ENCODE measurements around the gene UMOD. TPM values are rescaled to one million over a fixed set of nuclear protein-coding genes. Genes with fewer than 3 reads are reported as not detected.
A peak's percentile ranks its signal among the peaks of the same experiment; 100 is the strongest.

UMOD gene
- total and polyA plus RNA-seq, 11 donors: not detected

GRCh38 chr16:20395946-20396345, 43.4 kb upstream of the UMOD start:
- no peaks in the 10 kb centered on the region for H3K9me3 ChIP-seq
- no peaks in the 10 kb centered on the region for H3K36me3 ChIP-seq
- 91 to 100% (median 97%) methylated on average over 2 of the region's 2 CpGs for WGBS, 4 donors
- H3K4me1 ChIP-seq: peaks cover 0 to 12% (median 7%) of the 10 kb centered on the region in 12 donors
- TF ChIP-seq POLR2A (IDR thresholded peaks at IDR 0.05): no peak
- no peak for TF ChIP-seq CTCF (IDR thresholded peaks at IDR 0.05)
- no peak overlapping the region for H3K27ac ChIP-seq
- DNase-seq (no peak), ATAC-seq (no peak)
- intact Hi-C loops (cut with DNase I): no loop called here
- no peaks in the 10 kb centered on the region for H3K27me3 ChIP-seq
- H3K4me3 ChIP-seq: no peak overlapping the region

GRCh38 chr16:20393801-20394577, 41.5 kb upstream of the UMOD start:
- DNase-seq (no peak), ATAC-seq (no peak)
- no peaks in the 10 kb centered on the region for H3K27me3 ChIP-seq
- TF ChIP-seq CTCF (IDR thresholded peaks at IDR 0.05) (no peak), POLR2A (IDR thresholded peaks at IDR 0.05) (no peak)
- H3K4me3 ChIP-seq: no peak overlapping the region
- H3K9me3 ChIP-seq: no peaks in the 10 kb centered on the region
- intact Hi-C loops (cut with DNase I): no loop called here
- no peaks in the 10 kb centered on the region for H3K36me3 ChIP-seq
- peak overlapping the region in 3 of 12 donors; percentile 16 to 24 (median 18) for H3K27ac ChIP-seq
- WGBS, 4 donors: 40 to 53% (median 49%) methylated on average over 2 of the region's 2 CpGs
- peaks cover 0 to 12% (median 7%) of the 10 kb centered on the region in 12 donors for H3K4me1 ChIP-seq

GRCh38 chr16:20391045-20391444, 38.5 kb upstream of the UMOD start:
- Histone ChIP-seq H3K27me3 (no peaks in the 10 kb centered on the region), H3K27ac (no peak overlapping the region), H3K9me3 (no peaks in the 10 kb centered on the region), H3K4me1 (peaks cover 0 to 13% (median 7%) of the 10 kb centered on the region in 12 donors), H3K4me3 (no peak overlapping the region), H3K36me3 (no peaks in the 10 kb centered on the region)
- intact Hi-C loops (cut with DNase I): no loop called here
- TF ChIP-seq POLR2A (IDR thresholded peaks at IDR 0.05) (no peak), CTCF (IDR thresholded peaks at IDR 0.05) (no peak)
- ATAC-seq: no peak
- WGBS, 4 donors: 85 to 94% (median 94%) methylated on average over 5 of the region's 5 CpGs
- DNase-seq: no peak

GRCh38 chr16:20388854-20389253, 36.3 kb upstream of the UMOD start:
- H3K27ac ChIP-seq: no peak overlapping the region
- intact Hi-C loops (cut with DNase I): loop anchor here in 2 of 10 donors (5.0 kb wide), 2 partner anchors 482 to 832 kb away; partner anchors contain the start of gene VPS35L (in 1 of the 2)
- peaks cover 0 to 9% (median under 1%) of the 10 kb centered on the region in 12 donors for H3K4me1 ChIP-seq
- no peak for TF ChIP-seq POLR2A (IDR thresholded peaks at IDR 0.05)
- TF ChIP-seq CTCF (IDR thresholded peaks at IDR 0.05): no peak
- H3K27me3 ChIP-seq: no peaks in the 10 kb centered on the region
- DNase-seq: no peak
- no peaks in the 10 kb centered on the region for H3K9me3 ChIP-seq
- H3K36me3 ChIP-seq: no peaks in the 10 kb centered on the region
- H3K4me3 ChIP-seq: no peak overlapping the region
- WGBS, 4 donors: 78 to 89% (median 84%) methylated on average over 1 of the region's 1 CpG
- no peak for ATAC-seq
